C4-2B (cell line): ENCODE data around the gene EFNA2.

Experiments
- ZFX ChIP-seq: fragments of 450-650 bp; IDR thresholded peaks from 2 replicates; pipeline ENCODE4 v1.6.1; 2017
- TF ChIP-seq, protein P1 (sequence below): fragments of 450-650 bp; conservative IDR thresholded peaks from 2 replicates; pipeline ENCODE4 v1.5.1; 2017; ENCODE audit warnings: mild to moderate bottlenecking

DNA sequence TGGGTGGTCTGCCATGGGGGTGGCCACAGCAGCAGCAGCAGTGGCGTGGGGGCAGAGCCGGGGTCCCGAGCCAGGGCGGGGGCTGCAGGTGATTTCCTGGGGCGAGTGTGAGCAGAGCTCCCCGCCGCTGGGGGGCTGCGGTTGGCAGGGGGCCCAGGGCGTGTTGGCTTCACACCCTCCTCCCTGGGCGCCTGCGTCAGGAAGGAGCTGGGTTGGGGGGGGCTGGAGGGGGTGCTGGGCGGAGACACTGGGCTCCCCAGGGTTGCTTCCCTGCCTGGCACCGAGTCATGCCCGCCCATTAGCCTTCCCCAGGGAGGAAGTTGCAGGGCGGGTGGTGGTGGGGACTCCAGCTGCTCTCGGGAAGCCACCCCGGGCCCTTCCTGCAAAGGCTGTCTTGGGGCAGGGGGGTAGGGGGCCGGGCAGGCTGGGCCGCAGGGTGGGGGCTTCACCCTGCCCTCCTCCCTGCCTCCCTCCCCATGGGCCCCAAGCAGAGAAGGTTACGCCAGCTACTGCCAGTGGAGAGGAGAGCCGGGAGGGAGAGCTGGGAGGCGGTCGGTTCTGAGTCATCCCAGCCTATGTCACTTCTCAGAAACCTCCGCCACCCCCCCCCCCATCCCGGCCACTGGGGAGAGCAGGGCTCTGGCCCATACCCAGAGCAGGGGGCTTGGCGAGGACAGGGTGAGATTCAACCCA, 32.7 kb upstream of the EFNA2 start:
- TF ChIP-seq, protein P1, sequence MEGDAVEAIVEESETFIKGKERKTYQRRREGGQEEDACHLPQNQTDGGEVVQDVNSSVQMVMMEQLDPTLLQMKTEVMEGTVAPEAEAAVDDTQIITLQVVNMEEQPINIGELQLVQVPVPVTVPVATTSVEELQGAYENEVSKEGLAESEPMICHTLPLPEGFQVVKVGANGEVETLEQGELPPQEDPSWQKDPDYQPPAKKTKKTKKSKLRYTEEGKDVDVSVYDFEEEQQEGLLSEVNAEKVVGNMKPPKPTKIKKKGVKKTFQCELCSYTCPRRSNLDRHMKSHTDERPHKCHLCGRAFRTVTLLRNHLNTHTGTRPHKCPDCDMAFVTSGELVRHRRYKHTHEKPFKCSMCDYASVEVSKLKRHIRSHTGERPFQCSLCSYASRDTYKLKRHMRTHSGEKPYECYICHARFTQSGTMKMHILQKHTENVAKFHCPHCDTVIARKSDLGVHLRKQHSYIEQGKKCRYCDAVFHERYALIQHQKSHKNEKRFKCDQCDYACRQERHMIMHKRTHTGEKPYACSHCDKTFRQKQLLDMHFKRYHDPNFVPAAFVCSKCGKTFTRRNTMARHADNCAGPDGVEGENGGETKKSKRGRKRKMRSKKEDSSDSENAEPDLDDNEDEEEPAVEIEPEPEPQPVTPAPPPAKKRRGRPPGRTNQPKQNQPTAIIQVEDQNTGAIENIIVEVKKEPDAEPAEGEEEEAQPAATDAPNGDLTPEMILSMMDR = no peak
- no peak for TF ChIP-seq ZFX
